ENCODE results near the gene CHI3L2. TPM values are rescaled to one million over a fixed set of nuclear protein-coding genes. Genes with fewer than 3 reads are reported as not detected.

The CHI3L2 gene
- total RNA-seq, 2 experiments from 2014 or later = 9.2 to 10.4 TPM

GRCh38 chr1:111267801-111268508, 40.4 kb downstream of the CHI3L2 start:
- no peak overlapping the region for H3K4me3 Mint-ChIP-seq
- intact Hi-C loops (cut with micrococcal nuclease) = no loop called here
- POLR2A ChIA-PET = interaction anchor here (1.3 kb wide), 1 partner anchor 26 kb away, joined by 3 read pairs; no protein-coding TSS in a partner anchor
- CTCF ChIA-PET = no interaction called here
- no peaks in the 10 kb centered on the region for H3K36me3 Mint-ChIP-seq (ENCODE audit: low read depth)
- TF ChIP-seq CTCF (IDR thresholded peaks at IDR 0.05) = no peak
- ATAC-seq (no peak), DNase-seq (no peak)
- H3K27ac Mint-ChIP-seq = no peak overlapping the region
- peaks cover 23% of the 10 kb centered on the region for H3K27me3 Mint-ChIP-seq
- H3K9me3 Mint-ChIP-seq = peaks cover 10% of the 10 kb centered on the region
- H3K4me1 Mint-ChIP-seq (ENCODE audit: low read depth) = peaks cover 8% of the 10 kb centered on the region

DNA sequence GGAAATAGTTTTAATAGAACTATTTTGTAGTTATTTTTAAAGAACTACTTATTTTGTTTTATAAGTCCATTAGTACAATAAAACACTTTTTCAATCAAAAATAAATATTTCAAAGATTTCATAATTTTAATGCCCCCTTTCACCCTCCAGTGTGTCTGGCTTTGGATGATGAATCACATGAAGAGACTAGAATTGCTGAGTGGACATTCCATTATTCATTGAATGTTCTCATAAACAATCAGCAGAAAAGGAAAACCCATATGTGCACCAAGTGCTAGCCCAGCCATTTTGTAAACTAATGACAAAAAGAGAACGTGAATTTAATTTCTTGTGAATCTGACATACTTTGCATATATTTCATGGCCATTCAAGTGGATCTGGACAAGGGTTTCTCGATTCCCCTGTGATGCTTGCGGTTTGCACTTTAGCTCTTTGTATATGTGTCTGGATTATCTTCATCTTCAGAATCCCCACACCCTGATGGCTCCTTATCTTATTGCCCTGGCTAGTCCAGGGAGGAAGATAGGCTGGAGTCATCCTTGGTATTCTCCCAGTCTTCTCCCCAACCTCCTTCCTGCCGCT, 42.4 kb downstream of the CHI3L2 start:
- Mint-ChIP-seq H3K36me3 (ENCODE audit: low read depth) (no peaks in the 10 kb centered on the region), H3K4me1 (ENCODE audit: low read depth) (peaks cover 15% of the 10 kb centered on the region)
- CTCF ChIA-PET = no interaction called here

GRCh38 chr1:111270771-111271463, 43.4 kb downstream of the CHI3L2 start:
- CTCF ChIA-PET = interaction anchor here (0.6 to 1.4 kb wide), 3 partner anchors 23 to 131 kb away, joined by 3 to 5 read pairs (median 4); no protein-coding TSS in a partner anchor
- intact Hi-C loops (cut with micrococcal nuclease) = no loop called here
- no peak overlapping the region for H3K27ac Mint-ChIP-seq
- peak overlapping the region; percentile 41 for H3K4me3 Mint-ChIP-seq
- H3K4me1 Mint-ChIP-seq (ENCODE audit: low read depth) = peaks cover 22% of the 10 kb centered on the region
- no peaks in the 10 kb centered on the region for H3K36me3 Mint-ChIP-seq (ENCODE audit: low read depth)
- TF ChIP-seq CTCF (IDR thresholded peaks at IDR 0.05) = no peak
- POLR2A ChIA-PET = no interaction called here
- peaks cover 23% of the 10 kb centered on the region for H3K27me3 Mint-ChIP-seq
- peaks cover 3% of the 10 kb centered on the region for H3K9me3 Mint-ChIP-seq
- no peak for ATAC-seq
- DNase-seq = peak; percentile 15

More for the DNA sequence above, 42.4 kb downstream of the CHI3L2 start:
- Mint-ChIP-seq H3K27me3 (peaks cover 23% of the 10 kb centered on the region), H3K4me3 (no peak overlapping the region), H3K9me3 (peaks cover 8% of the 10 kb centered on the region), H3K27ac (no peak overlapping the region)
- DNase-seq (no peak), ATAC-seq (no peak)
- POLR2A ChIA-PET = no interaction called here
- intact Hi-C loops (cut with micrococcal nuclease) = no loop called here
- TF ChIP-seq CTCF (IDR thresholded peaks at IDR 0.05) = no peak

- no peak for DNase-seq
These were observed 43.9 kb downstream of the CHI3L2 start for GRCh38 chr1:111271464-111271801.

More at GRCh38 chr1:111271464-111271801, 43.9 kb downstream of the CHI3L2 start:
- Mint-ChIP-seq H3K9me3 (peaks cover under 1% of the 10 kb centered on the region), H3K36me3 (ENCODE audit: low read depth) (no peaks in the 10 kb centered on the region), H3K27me3 (peaks cover 23% of the 10 kb centered on the region), H3K4me3 (no peak overlapping the region), H3K27ac (no peak overlapping the region), H3K4me1 (ENCODE audit: low read depth) (peaks cover 26% of the 10 kb centered on the region)
- no peak for TF ChIP-seq CTCF (IDR thresholded peaks at IDR 0.05)
- intact Hi-C loops (cut with micrococcal nuclease) = no loop called here
- ChIA-PET POLR2A (no interaction called here), CTCF (interaction anchor here (0.5 to 1.4 kb wide), 5 partner anchors 9 to 131 kb away, joined by 3 to 5 read pairs (median 4); no protein-coding TSS in a partner anchor)
- no peak for ATAC-seq

Measured in activated CD8-positive, alpha-beta T cell treated with anti-CD3 and anti-CD28 coated beads for 36 hours (primary cell).